ENCODE data around the gene CLIC1.
A peak's percentile ranks its signal among the peaks of the same experiment; 100 is the strongest.

DNA sequence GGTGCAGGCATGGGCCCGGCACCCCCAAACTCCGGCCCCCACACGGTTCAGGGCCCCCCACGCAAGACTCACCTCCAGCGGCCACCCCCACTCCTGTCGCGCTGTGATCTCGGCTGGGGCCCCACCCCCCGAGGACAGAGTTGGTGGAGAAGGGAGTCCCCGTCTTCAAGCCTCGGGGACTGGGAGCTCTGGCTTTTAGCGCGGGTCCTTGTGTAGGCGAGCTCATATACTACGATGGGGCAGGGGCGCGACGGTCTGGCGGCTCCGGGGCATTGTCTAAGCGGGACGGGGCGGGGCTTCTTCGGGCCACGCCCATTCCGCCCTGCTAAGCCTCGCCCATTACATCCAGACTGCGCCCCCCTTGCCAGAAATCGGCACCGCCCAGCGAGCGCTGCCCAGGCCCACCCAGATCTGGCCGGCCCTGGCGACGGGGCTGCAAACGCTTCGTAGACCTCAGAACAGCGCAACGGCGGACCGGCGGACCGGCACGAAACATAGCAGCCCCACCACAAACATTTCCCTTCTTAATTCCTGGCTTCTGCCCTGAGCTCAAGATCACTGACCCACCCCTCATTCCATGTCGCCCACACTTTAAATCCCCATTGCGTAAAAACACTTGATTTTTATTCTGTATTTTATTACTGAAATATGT is 6.2 kb downstream of the CLIC1 start:
- TF ChIP-seq CTCF (IDR thresholded peaks at IDR 0.05) (no peak), POLR2A (IDR thresholded peaks at IDR 0.05) (peak; percentile 61)

Measured in testis (tissue), 2 donors.